ENCODE results near the gene CDH23. TPM values are rescaled to one million over a fixed set of nuclear protein-coding genes. Genes with fewer than 3 reads are reported as not detected.
"Not testable (repeated sequence)": the region's sequence is repeated elsewhere in the genome, so short reads cannot be mapped to it uniquely, and the experiment has no call there.

Gene CDH23
- total RNA-seq, 1 experiment from 2014 or later = 0.02 TPM

DNA sequence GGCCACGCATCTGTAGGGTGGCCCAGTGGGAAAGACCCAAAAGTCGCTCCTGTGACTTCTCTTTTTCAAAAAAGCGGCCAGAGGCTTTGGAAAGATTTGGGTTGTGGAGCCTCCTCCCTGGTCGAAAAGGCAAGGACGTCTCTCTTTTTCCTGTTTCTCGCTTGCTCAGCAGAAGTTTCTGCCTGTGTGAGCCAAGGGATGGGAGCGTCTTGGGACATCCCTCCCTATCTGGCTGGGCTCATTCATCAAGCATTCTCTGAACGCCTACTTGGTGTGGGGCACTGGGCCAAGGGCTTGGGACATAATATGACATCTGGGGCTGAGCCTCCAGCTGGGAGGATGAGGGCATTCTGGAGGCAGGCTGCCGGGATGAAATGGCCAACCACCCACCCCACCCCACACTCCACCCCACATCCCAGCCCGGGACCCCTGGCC lies 201.9 kb downstream of the CDH23 start:
- Mint-ChIP-seq H3K9me3 (ENCODE audit: unreplicated experiment) (no peaks in the 10 kb centered on the region), H3K27ac (ENCODE audit: low read depth, unreplicated experiment) (peak overlapping the region; percentile 53), H3K27me3 (ENCODE audit: insufficient read depth, unreplicated experiment) (no peaks in the 10 kb centered on the region), H3K4me3 (ENCODE audit: unreplicated experiment) (no peak overlapping the region), H3K36me3 (ENCODE audit: insufficient read depth, unreplicated experiment) (no peaks in the 10 kb centered on the region), H3K4me1 (ENCODE audit: insufficient read depth, unreplicated experiment) (peaks cover 9% of the 10 kb centered on the region)
- intact Hi-C loops (cut with micrococcal nuclease) = no loop called here
- TF ChIP-seq, protein P1, sequence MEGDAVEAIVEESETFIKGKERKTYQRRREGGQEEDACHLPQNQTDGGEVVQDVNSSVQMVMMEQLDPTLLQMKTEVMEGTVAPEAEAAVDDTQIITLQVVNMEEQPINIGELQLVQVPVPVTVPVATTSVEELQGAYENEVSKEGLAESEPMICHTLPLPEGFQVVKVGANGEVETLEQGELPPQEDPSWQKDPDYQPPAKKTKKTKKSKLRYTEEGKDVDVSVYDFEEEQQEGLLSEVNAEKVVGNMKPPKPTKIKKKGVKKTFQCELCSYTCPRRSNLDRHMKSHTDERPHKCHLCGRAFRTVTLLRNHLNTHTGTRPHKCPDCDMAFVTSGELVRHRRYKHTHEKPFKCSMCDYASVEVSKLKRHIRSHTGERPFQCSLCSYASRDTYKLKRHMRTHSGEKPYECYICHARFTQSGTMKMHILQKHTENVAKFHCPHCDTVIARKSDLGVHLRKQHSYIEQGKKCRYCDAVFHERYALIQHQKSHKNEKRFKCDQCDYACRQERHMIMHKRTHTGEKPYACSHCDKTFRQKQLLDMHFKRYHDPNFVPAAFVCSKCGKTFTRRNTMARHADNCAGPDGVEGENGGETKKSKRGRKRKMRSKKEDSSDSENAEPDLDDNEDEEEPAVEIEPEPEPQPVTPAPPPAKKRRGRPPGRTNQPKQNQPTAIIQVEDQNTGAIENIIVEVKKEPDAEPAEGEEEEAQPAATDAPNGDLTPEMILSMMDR (IDR thresholded peaks at IDR 0.05; ENCODE audit: unreplicated experiment) = no peak
- no peak for DNase-seq (ENCODE audit: unreplicated experiment)
- ChIA-PET CTCF (interaction anchor here (0.6 to 1.5 kb wide), 2 partner anchors 9 to 41 kb away, joined by 3 to 7 read pairs; no protein-coding TSS in a partner anchor), POLR2A (no interaction called here)
- BruUV-seq (replicated peaks) = no TSS peak

DNA sequence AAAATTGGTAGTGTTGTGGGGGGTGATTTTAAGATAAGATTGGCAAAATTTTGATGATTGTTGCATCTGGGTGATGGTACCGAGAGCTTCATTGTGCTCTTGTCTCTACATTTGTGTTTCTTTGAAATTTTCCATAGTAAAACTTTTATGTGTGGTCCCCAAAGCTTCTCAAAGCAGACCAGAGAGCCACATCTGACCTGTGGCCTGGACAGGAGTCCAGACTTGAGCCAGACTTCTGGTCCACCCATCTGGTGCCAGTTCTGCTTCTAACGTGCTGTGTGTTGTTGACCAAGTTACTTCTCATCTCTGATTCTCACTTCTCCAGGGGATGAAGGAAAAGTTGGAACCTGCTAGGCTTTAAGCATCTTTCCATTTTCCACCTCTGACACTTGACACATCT lies 202.8 kb downstream of the CDH23 start:
- H3K36me3 Mint-ChIP-seq (ENCODE audit: insufficient read depth, unreplicated experiment) = no peaks in the 10 kb centered on the region
- CTCF ChIA-PET = interaction anchor here (0.5 to 1.0 kb wide), 3 partner anchors 204 to 280 kb away, joined by 3 to 5 read pairs (median 3); no protein-coding TSS in a partner anchor
- H3K4me1 Mint-ChIP-seq (ENCODE audit: insufficient read depth, unreplicated experiment) = peaks cover 9% of the 10 kb centered on the region
- H3K27me3 Mint-ChIP-seq (ENCODE audit: insufficient read depth, unreplicated experiment) = no peaks in the 10 kb centered on the region
- TF ChIP-seq, protein P1 (IDR thresholded peaks at IDR 0.05; ENCODE audit: unreplicated experiment) = no peak
- no TSS peak for BruUV-seq (replicated peaks)
- H3K27ac Mint-ChIP-seq (ENCODE audit: low read depth, unreplicated experiment) = peak overlapping the region; percentile 53
- intact Hi-C loops (cut with micrococcal nuclease) = no loop called here
- H3K4me3 Mint-ChIP-seq (ENCODE audit: unreplicated experiment) = no peak overlapping the region
- POLR2A ChIA-PET = no interaction called here
- no peaks in the 10 kb centered on the region for H3K9me3 Mint-ChIP-seq (ENCODE audit: unreplicated experiment)
- no peak for DNase-seq (ENCODE audit: unreplicated experiment)

DNA sequence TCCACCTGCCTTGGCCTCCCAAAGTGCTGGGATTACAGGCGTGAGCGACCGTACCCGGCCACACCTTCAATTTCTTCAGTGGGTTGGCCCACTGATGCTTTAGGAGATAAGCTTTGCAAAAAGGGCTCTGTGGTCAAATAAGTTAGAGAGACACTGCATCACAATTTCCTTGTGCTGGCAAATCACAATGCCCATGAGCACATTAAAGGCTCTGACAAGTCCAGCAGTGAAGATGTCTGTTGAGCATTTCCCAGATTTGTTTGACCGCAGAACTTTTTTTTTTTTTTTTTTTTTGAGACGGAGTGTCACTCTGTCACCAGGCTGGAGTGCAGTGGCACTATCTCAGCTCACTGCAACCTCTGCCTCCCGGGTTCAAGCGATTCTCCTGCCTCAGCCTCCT lies 203.5 kb downstream of the CDH23 start:
- H3K9me3 Mint-ChIP-seq (ENCODE audit: unreplicated experiment); H3K4me3 Mint-ChIP-seq (ENCODE audit: unreplicated experiment); H3K4me1 Mint-ChIP-seq (ENCODE audit: insufficient read depth, unreplicated experiment); BruUV-seq (replicated peaks); POLR2A ChIA-PET; DNase-seq (ENCODE audit: unreplicated experiment); intact Hi-C loops (cut with micrococcal nuclease); H3K36me3 Mint-ChIP-seq (ENCODE audit: insufficient read depth, unreplicated experiment); H3K27me3 Mint-ChIP-seq (ENCODE audit: insufficient read depth, unreplicated experiment); H3K27ac Mint-ChIP-seq (ENCODE audit: low read depth, unreplicated experiment): not testable (repeated sequence)
- CTCF ChIA-PET = interaction anchor here (0.7 to 1.0 kb wide), 3 partner anchors 9 to 280 kb away, joined by 3 to 6 read pairs (median 5); no protein-coding TSS in a partner anchor

DNA sequence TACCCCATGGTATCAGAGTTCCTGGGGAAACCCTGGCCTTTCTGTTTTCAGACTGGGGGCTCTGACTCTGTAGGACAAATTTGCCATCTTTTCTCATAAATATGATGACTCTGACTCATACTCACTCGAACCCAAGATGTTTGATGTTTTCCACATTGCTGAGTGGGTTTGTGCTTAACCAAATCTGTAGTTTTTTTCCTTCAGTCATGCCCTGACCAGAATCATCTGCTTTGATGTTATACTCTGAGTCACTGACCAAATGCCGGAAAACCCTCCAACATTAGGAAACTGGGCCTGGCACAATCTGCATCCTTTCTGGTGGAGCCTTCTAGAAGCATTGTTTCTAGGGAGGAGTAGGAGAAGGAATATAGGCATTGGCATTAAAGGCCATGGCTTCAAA lies 204.1 kb downstream of the CDH23 start:
- ChIA-PET POLR2A (no interaction called here), CTCF (interaction anchor here (0.7 kb wide), 1 partner anchor 9 kb away, joined by 6 read pairs; no protein-coding TSS in a partner anchor)
- Mint-ChIP-seq H3K27me3 (ENCODE audit: insufficient read depth, unreplicated experiment) (no peaks in the 10 kb centered on the region), H3K4me3 (ENCODE audit: unreplicated experiment) (no peak overlapping the region), H3K9me3 (ENCODE audit: unreplicated experiment) (no peaks in the 10 kb centered on the region), H3K27ac (ENCODE audit: low read depth, unreplicated experiment) (no peak overlapping the region), H3K4me1 (ENCODE audit: insufficient read depth, unreplicated experiment) (peaks cover 9% of the 10 kb centered on the region), H3K36me3 (ENCODE audit: insufficient read depth, unreplicated experiment) (no peaks in the 10 kb centered on the region)
- TF ChIP-seq, protein P1 (IDR thresholded peaks at IDR 0.05; ENCODE audit: unreplicated experiment) = no peak
- BruUV-seq (replicated peaks) = no TSS peak
- DNase-seq (ENCODE audit: unreplicated experiment) = peak; percentile 69
- intact Hi-C loops (cut with micrococcal nuclease) = no loop called here

DNA sequence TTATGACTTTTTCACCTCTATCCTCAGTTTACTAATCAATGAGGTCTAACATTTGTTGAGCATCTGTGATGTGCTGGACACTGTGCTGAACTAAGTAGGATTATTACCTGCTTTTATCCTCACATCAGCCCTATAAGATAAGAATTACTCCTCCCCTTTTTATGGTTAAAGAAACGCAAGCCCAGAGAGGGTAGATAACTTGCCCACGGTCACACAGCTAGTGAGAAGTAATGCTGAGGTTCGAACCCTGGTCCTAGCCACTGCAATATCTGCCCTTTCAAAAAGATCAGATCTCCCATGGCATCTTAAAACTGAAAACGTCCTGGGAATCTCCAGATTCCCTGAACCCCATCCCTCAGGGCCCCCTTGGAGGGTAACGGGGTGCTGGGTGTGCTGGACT lies 204.6 kb downstream of the CDH23 start:
- Mint-ChIP-seq H3K27me3 (ENCODE audit: insufficient read depth, unreplicated experiment) (no peaks in the 10 kb centered on the region), H3K27ac (ENCODE audit: low read depth, unreplicated experiment) (no peak overlapping the region), H3K4me1 (ENCODE audit: insufficient read depth, unreplicated experiment) (peaks cover 9% of the 10 kb centered on the region), H3K36me3 (ENCODE audit: insufficient read depth, unreplicated experiment) (no peaks in the 10 kb centered on the region), H3K9me3 (ENCODE audit: unreplicated experiment) (no peaks in the 10 kb centered on the region), H3K4me3 (ENCODE audit: unreplicated experiment) (no peak overlapping the region)
- DNase-seq (ENCODE audit: unreplicated experiment) = no peak
- CTCF ChIA-PET = interaction anchor here (0.5 to 0.6 kb wide), 2 partner anchors 139 to 507 kb away, joined by 3 to 4 read pairs; no protein-coding TSS in a partner anchor
- TF ChIP-seq, protein P1 (IDR thresholded peaks at IDR 0.05; ENCODE audit: unreplicated experiment) = no peak
- no TSS peak for BruUV-seq (replicated peaks)
- intact Hi-C loops (cut with micrococcal nuclease) = no loop called here
- POLR2A ChIA-PET = no interaction called here
